ENCODE data around the gene SPSB2.

Gene SPSB2

DNA sequence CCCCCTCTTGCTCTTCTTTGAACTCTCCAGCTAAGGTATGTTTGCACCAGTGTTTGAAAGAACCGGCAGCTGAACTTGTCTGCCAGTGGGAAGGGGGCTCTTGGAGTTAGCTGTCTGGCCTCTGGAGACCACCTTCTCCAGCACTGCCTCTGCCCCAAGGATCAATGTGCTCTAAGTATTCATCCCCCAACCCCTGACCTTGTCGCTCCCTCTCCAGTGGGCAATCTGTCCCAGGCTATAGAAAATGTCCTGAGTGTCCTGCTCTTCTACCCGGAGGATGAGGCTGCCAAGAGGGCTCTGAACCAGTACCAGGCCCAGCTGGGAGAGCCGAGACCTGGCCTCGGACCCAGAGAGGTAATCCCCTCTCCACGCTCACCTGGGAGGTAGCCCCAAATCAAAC is 42.1 kb downstream of the SPSB2 start:
- no peak for DNase-seq (ENCODE audit: low spot score)

DNA sequence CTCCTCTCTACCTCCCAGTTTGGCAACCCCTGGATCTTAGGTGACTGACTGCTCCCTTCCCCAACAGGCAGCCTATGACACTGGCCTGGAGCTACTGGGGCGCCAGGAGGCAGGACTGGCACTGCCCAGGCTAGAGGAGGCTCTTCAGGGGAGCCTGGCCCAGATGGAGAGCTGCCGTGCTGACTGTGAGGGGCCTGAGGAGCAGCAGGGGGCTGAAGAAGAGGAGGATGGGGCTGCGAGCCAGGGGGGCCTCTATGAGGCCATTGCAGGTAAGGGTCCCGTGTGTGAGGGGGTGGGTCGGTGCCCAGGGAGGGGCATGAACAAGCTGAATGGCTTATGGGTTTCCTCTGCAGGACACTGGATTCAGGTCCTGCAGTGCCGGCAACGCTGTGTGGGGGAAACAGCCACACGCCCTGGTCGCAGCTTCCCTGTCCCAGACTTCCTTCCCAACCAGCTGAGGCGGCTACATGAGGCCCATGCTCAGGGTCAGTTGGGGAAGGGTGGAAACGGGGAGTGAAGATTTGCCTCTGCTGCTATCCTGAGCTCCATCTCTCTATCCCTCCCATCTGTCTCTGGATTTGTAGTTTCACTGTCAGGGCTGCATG is 42.7 kb downstream of the SPSB2 start:
- DNase-seq (ENCODE audit: low spot score), result no peak

DNA sequence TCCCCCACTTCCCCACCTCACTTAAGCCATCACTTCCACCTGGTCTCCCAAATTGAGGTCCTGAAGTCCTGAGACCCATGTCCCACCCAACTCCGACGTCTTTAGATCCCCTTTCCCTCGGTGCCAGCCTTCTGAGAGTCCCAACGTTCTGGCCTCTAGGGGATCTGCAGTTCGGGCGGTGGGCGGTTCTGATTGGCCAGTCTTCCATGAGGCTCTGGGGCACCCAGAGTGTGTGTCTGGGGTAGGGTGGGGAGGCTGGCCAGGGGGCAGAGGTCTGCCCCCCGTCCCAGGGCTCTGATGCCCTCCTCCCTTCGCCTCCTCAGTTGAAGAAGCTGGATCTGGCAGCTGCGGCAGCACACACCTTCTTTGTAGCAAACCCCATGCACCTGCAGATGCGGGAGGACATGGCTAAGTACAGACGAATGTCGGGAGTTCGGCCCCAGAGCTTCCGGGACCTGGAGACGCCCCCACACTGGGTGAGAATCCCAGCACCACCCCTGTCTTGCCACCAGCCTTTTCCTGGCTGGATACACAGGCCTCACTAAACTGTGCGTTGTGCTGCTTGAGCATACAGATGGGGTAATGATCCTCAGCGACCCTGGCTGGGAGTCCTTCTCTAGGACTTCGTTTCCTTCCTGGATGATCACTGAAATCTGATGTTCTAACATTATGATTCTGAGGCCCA is 43.4 kb downstream of the SPSB2 start:
- no peak for DNase-seq (ENCODE audit: low spot score)

DNA sequence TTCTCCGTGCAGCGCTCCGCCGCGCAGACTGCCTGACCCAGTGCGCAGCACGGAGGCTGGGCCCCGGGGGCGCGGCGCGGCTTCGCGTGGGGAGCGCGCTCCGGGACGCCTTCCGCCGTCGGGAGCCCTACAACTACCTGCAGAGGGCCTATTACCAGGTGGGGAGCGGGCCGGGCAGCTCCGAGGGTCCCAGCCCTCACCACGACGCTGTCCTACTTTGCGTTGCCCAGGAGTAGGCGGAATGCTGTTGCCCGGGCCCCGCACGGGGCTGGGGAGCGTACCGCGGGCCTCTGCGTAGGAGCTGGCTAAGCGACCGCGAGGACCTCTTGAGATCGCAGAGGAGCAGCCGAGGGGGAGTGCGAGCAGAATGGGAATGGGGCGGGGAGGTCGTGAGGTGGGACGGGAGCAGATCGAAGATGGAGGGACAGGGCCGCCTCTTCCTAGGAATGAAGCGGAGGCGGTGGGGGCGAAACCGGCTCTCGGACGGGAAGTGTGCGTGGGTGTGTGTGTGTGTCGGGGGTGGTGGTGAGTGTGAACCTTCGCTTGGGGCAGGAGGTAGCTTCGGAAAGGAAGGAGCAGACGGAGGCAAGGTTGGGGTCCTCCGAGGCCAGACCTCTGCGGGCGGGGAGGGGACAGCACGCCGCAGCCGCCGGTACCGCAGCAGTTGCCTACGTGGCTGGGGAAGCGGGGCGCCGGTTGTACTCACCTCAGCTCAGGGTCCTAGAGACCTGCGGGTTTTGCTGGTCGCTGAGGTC is 44.1 kb downstream of the SPSB2 start:
- DNase-seq (ENCODE audit: low spot score), result no peak

DNA sequence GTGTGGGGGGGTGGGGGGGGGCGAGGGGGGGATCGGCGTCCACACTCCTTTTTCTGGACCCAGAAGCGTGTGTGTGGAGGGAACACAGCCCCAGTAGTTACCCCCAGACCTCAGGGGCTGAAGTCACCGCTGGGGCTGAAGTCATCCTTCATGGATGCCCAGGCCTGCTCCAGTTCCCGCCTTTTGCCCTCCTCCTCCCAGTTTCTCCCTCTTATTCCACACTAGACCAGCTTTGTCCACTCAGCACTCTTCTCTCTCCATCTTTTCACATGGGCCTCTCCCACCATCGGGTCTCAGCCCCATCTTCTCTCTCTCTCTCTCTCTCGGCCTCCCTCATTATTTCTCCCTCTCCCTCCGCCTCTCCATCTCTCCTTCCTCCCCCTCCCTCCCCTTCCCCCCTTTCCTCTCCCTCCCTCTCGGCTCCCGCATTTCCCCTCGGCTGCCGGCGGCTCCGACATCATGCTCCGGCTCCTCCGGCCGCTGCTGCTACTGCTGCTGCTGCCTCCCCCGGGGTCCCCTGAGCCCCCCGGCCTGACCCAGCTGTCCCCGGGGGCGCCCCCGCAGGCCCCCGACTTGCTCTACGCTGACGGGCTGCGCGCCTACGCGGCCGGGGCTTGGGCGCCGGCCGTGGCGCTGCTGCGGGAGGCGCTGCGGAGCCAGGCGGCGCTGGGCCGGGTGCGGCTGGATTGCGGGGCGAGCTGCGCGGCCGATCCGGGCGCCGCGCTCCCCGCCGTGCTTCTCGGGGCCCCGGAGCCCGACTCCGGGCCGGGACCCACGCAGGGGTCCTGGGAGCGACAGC is 44.9 kb downstream of the SPSB2 start, which contains the start of gene P3H3:
TSS of gene P3H3 (plus strand) at position 426 of the 799 bp plus-strand sequence. CDS start at position 460, 34 bp downstream.
- DNase-seq (ENCODE audit: low spot score), result peak; percentile 39

DNA sequence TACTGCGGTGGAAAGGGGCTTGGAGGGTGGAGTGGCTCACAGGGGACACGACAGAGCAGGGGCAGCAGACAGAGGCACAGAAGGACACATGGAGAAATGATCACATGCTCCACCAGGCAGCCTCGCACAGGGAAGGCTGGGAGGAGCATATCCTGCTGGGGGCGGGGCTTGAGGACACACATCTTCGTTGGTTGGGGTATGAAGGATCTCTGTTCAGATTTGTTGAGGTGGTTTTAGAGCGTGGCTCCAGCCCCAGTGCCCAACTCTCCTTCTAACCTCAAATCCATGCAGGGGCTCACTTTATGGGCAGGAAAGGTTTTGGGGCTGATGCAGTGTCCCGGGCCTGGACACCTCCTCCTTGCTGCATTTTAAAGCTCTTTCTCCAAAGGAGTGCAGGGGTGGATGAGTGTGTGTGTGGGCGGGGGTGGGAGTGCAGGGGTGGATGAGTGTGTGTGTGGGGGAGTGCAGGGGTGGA is 45.6 kb downstream of the SPSB2 start:
- DNase-seq (ENCODE audit: low spot score), result peak; percentile 65

DNA sequence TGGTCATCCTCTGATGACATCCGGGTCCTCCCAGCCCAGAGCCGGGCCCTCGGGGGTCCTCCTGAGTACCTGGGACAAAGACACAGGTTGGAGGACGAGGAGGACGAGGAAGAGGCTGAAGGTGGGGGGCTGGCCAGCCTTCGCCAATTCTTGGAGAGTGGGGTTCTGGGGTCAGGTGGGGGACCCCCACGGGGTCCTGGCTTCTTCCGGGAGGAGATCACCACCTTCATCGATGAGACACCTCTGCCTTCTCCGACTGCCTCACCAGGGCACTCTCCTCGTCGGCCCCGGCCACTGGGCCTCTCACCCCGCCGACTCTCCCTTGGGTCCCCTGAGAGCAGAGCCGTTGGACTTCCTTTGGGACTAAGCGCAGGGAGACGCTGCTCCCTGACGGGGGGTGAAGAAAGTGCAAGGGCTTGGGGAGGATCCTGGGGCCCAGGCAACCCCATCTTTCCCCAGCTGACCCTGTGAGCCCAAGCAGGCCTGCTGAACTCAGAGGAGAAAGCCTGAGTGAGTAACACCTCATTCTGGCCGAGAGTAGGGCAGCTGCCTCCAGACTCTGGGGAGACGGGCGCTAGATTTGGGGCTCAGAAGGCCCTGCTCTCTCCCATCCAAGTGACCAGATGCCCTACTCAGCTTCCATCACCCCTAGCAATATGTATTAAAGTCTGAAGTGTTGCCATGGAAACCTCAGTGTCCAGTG is 46.2 kb downstream of the SPSB2 start:
- no peak for DNase-seq (ENCODE audit: low spot score)

DNA sequence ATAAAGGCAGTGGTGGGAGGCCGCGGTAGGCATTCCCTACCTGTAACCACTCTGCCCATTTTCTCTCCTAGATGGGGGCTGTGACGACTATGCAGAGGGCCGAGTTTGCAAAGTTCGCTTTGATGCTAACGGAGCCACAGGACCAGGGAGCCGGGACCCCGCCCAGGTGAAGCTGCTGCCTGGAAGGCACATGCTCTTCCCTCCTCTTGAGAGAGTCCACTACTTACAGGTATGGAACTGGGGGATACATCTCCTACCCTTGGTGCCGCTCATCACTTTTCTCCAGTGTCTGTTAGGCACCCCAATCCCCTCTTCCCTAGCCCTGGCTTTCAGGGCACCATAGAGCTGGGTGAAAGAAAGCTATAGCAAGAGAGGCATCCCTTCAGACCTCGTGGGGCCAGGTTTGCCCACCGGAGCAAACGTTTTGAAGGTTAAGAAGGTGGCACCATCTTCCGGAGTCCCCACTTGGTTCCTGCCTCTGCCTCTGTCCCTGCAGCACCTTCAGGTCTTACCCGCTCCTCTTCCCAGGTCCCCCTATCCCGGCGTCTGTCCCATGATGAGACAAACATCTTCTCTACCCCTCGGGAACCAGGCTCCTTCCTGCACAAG is 46.9 kb downstream of the SPSB2 start:
- no peak for DNase-seq (ENCODE audit: low spot score)

DNA sequence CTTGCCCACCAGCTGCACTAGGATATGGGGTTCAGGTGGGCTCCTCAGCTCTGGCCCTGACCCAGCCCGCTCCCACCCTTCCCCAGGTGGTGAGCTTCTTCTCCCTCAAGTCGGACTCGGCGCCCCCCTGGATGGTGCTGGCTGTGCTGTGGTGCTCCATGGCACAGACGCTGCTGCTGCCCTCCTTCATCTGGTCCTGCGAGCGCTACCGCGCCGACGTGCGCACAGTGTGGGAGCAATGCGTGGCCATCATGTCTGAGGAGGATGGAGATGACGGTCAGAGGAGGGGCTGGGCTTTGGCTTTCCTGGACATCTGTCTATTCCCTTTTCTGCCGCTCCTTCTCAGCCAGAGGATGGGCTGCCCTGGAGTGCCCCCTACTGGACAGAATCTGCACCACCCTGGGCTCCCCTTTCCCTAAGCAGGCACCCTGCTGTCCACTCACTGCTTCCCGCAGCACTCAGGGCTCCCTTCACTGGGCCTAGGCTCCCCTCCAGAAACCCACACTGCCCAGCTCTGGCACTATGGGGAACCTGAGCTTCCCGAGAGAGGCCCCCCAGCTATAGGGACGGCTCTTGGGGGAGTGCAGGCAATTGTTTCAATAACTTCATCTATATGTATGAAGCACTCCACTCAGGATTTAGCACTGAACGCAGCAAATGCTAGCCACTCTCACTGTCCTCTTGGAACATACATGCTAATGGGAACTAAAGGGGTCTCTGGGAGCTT is 47.5 kb downstream of the SPSB2 start:
- DNase-seq (ENCODE audit: low spot score), result peak; percentile 68

DNA sequence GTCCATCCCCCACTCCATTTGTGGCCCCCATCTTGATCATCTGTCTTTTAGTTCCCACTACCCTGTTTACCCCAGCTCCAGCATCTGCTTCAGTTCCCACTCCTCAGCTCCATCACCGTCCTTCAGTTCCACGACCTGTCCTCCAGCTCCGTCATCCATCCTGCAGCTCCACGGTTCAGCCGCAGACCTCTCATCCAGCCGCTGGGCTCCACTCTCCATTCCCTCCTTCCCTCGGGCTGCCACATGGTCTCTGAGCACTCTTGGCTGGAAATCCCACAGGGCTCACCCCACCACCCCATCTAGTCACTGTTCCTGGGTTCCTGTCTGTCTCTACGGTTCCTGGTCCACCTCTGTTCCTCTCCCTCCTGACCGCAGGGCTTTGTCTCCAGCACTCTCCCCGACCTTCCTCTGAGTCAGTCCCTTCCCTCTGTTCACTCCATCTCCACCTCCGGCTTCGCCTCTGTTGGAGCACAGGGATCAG is 48.2 kb downstream of the SPSB2 start:
- no peak for DNase-seq (ENCODE audit: low spot score)

DNA sequence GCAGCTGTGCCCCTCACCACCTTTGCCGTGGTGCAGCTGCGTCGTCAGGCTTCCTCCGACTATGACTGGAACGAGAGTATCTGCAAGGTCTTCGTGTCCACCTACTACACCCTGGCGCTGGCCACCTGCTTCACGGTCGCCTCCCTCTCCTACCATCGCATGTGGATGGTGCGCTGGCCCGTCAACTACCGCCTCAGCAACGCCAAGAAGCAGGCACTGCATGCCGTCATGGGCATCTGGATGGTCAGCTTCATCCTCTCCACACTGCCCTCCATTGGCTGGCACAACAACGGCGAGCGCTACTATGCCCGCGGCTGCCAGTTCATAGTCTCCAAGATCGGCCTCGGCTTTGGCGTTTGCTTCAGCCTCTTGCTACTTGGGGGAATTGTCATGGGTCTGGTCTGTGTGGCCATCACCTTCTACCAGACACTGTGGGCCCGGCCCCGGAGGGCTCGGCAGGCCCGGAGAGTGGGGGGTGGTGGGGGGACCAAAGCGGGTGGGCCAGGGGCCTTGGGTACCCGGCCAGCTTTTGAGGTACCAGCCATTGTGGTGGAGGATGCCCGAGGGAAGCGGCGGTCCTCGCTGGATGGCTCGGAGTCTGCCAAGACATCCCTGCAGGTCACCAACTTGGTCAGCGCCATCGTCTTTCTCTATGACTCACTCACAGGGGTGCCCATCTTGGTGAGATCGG is 48.9 kb downstream of the SPSB2 start:
- DNase-seq (ENCODE audit: low spot score), result no peak

DNA sequence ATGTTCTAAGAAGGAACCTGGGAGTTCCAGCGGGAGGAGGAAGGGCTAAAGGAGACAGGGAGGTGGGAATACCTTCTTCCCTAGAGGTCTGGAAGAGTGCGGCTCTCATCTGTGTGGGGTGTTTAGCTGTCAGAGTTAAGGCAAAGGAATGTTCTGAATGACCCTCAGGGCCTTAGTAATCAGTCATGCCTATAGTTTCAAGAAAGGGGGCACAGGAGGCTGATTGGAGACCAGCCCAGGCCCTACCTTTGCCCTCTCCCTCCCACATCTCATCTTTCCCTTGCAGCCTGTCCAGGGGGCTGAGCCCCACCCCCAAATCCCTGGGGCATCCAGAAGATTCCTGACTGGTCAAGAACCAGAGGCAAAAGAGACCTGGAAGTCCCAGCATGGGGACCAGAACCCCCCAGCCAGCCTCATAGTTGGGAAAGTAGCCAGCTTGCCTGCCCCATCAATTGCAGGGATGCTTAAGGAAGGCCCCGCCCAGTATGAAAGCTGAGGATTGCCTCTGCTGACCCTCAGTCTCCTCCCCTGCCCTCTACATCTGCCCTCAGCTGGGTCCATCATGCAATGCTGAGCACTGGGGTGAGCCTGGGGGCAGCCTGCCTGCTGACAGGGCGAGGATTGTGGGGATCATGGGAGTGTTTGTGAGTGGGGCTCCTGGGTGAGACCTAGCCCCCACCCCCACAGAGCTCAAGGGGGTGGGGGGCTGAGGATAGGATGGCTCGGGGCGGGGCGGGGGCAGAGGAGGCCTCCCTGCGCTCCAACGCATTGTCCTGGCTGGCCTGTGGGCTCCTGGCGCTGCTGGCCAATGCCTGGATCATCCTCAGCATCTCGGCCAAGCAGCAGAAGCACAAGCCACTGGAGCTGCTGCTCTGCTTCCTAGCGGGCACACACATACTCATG is 49.7 kb downstream of the SPSB2 start:
- DNase-seq (ENCODE audit: low spot score), result no peak

DNA sequence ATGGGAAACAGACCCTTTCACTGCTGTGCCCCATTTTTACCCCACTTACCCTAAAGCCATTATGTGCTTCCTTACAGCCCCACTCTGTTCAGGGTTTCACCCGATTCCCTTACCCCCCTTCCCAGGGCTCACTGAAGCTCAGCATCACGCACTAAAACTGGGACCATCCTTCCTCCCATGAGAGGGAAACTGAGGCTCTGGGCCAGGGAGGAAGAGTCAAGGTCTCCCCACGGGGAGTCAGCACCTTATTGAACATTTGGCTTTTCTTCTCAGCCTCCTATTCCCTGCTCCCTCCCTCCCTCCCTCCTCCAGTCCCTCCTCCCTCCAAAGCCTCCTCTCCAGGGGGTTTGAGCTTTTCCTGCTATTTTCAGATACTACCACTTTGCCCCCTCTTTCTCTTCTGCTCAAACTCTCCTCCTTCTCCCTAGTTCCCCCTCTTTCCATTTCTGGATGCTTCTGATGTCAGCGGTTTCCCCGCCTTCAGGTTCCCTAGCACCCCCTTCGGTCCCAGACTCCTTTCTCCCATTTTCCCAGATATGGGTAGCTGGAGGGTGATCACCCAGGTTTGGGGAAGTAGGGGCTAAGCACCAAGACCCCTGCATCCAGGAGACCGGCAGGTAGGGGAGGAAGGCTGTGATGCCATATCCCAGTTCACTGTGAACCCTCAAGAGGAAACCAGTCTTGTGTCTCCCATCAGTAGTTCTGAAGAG is 50.5 kb downstream of the SPSB2 start:
- no peak for DNase-seq (ENCODE audit: low spot score)

DNA sequence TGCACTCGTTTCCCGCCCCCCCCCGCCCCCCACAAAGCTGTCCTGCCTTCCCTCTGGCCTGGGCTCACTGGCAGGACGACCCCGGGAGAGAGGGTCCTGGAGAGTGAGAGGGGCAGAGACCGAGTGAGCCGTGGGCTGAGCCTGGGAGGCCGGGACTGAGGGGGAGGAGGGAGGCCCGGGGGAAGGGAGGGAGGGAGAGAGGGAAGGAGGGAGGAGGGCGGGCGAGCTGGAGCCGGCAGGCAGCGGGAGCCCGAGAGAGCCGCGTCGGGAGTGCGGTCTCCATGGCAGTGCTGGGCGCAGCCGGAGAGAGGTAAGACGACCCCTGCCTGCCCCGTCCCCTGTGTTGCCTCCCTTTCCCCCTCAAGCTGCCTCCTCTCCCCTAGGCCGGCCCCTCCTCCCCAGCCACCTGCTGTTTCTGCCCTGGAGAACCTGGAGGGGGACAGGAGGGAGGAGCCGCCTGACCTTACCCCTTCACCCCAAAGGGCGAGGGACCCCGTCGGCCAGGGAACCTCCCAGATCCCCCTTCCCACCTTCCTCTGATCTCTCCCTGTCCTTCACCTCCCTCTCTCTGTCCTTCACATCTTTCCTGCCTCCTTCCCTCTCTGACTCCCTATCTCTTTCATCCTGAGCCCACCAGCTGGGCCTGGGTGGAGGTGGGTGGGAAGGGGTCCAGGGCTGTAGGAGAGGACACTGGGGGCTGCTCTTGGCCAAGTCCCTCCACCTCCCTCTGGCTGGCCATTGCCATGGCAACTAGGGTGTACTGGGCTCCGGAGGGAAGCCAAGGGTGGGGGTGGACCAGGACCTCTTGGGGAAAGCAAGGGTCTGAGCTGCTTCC is 51.3 kb downstream of the SPSB2 start, which contains the start of gene GPR162:
TSS of gene GPR162 (plus strand) at position 231 of the 835 bp plus-strand sequence. CDS start 2,078 bp downstream, outside the sequence.
- DNase-seq (ENCODE audit: low spot score), result no peak
